WTC11 (cell line): Measurements from ENCODE around the gene IL23A. TPM values are rescaled to one million over a fixed set of nuclear protein-coding genes. Genes with fewer than 3 reads are reported as not detected.

Experiments
- ATAC-seq: fragments of 200-7000 bp; cut with Tn5 transposase; 2 replicates; pipeline ENCODE4 v1.10.0; 2021; ENCODE audit warnings: mild to moderate bottlenecking, moderate library complexity
- CTCF ChIA-PET: fragments of 300-600 bp; sonication (Branson Sonifier 250); formaldehyde crosslinking; loops from one replicate; lab custom pipeline; 2021; ENCODE audit warnings: antibody characterized with exemption; lab: Charles Lee
- POLR2A ChIA-PET: fragments of 350-600 bp; sonication (Branson Sonifier 250); formaldehyde crosslinking; loops from one replicate; lab custom pipeline; 2021; ENCODE audit warnings: antibody characterized with exemption; lab: Charles Lee
- DNase-seq: peaks from one replicate; pipeline ENCODE4 v3.0.0; 2021; ENCODE audit warnings: low spot score
- H3K27ac Mint-ChIP-seq: 2 replicates; pipeline ENCODE4 v1.8.0; 2021; ENCODE audit warnings: mixed read lengths
- H3K27me3 Mint-ChIP-seq: 2 replicates; pipeline ENCODE4 v1.8.0; 2021; ENCODE audit warnings: low read depth, mild to moderate bottlenecking, moderate library complexity, mixed read lengths
- H3K36me3 Mint-ChIP-seq: 2 replicates; pipeline ENCODE4 v1.8.0; 2021; ENCODE audit warnings: mixed read lengths
- H3K4me1 Mint-ChIP-seq: 2 replicates; pipeline ENCODE4 v1.8.0; 2022; ENCODE audit warnings: mixed read lengths
- H3K4me3 Mint-ChIP-seq: 2 replicates; pipeline ENCODE4 v1.8.0; 2021; ENCODE audit warnings: mild to moderate bottlenecking, moderate library complexity, mixed read lengths
- H3K9me3 Mint-ChIP-seq: 2 replicates; pipeline ENCODE4 v1.8.0; 2021; ENCODE audit warnings: mixed read lengths
- ATF1 ChIP-seq: sonication (generic); formaldehyde crosslinking; IDR thresholded peaks from 2 replicates; pipeline ENCODE4 v1.8.1; 2023; ENCODE audit warnings: mild to moderate bottlenecking, moderate library complexity, missing genetic modification reagents
- GABPB1 ChIP-seq: sonication (generic); formaldehyde crosslinking; IDR thresholded peaks from 2 replicates; pipeline ENCODE4 v1.8.1; 2023; ENCODE audit warnings: mild to moderate bottlenecking, missing genetic modification reagents
- IRF2 ChIP-seq: sonication (generic); formaldehyde crosslinking; IDR thresholded peaks from 2 replicates; pipeline ENCODE4 v1.8.0; 2022; ENCODE audit warnings: low read depth, missing genetic modification reagents, borderline replicate concordance
- JUN ChIP-seq: sonication (generic); formaldehyde crosslinking; IDR thresholded peaks from 2 replicates; pipeline ENCODE4 v1.8.0; 2023; ENCODE audit warnings: mild to moderate bottlenecking, missing genetic modification reagents
- KAT7 ChIP-seq: sonication (generic); formaldehyde crosslinking; IDR thresholded peaks from 2 replicates; pipeline ENCODE4 v1.8.1; 2023; ENCODE audit warnings: missing genetic modification reagents, mild to moderate bottlenecking, borderline replicate concordance
- NFATC4 ChIP-seq: fragments of 250-450 bp; sonication (Bioruptor Pico); IDR thresholded peaks from 2 replicates; pipeline ENCODE4 v1.9.0; 2021; ENCODE audit warnings: mild to moderate bottlenecking
- NFE2L1 ChIP-seq: sonication (generic); formaldehyde crosslinking; IDR thresholded peaks from 2 replicates; pipeline ENCODE4 v1.8.1; 2023; ENCODE audit warnings: missing genetic modification reagents
- NFYB ChIP-seq: sonication (generic); formaldehyde crosslinking; conservative IDR thresholded peaks from 2 replicates; pipeline ENCODE4 v1.8.0; 2022; ENCODE audit warnings: low read depth, missing genetic modification reagents
- NR2C2 ChIP-seq: sonication (generic); formaldehyde crosslinking; IDR thresholded peaks from 2 replicates; pipeline ENCODE4 v1.8.0; 2022; ENCODE audit warnings: mild to moderate bottlenecking, missing genetic modification reagents
- OVOL2 ChIP-seq: fragments of 250-450 bp; sonication (Bioruptor Pico); IDR thresholded peaks from 2 replicates; pipeline ENCODE4 v1.9.0; 2021; ENCODE audit warnings: mild to moderate bottlenecking, borderline replicate concordance
- SOX15 ChIP-seq: fragments of 250-450 bp; sonication (Bioruptor Pico); IDR thresholded peaks from 2 replicates; pipeline ENCODE4 v1.9.0; 2021; ENCODE audit warnings: mild to moderate bottlenecking
- TEAD4 ChIP-seq: sonication (generic); formaldehyde crosslinking; IDR thresholded peaks from 2 replicates; pipeline ENCODE4 v1.8.0; 2022; ENCODE audit warnings: mild to moderate bottlenecking, missing genetic modification reagents
- TP53 ChIP-seq: sonication (generic); formaldehyde crosslinking; IDR thresholded peaks from 2 replicates; pipeline ENCODE4 v1.8.1; 2023; ENCODE audit warnings: mild to moderate bottlenecking, missing genetic modification reagents
- ZBTB21 ChIP-seq: sonication (generic); formaldehyde crosslinking; IDR thresholded peaks from 2 replicates; pipeline ENCODE4 v1.8.1; 2023; ENCODE audit warnings: mild to moderate bottlenecking, missing genetic modification reagents, borderline replicate concordance
- ZNF138 ChIP-seq: sonication (generic); formaldehyde crosslinking; conservative IDR thresholded peaks from 2 replicates; pipeline ENCODE4 v1.8.1; 2022; ENCODE audit warnings: mild to moderate bottlenecking, moderate library complexity, missing genetic modification reagents
- ZNF219 ChIP-seq: sonication (generic); formaldehyde crosslinking; IDR thresholded peaks from 2 replicates; pipeline ENCODE4 v1.8.0; 2023; ENCODE audit warnings: missing genetic modification reagents, mild to moderate bottlenecking, borderline replicate concordance
- ZNF396 ChIP-seq: fragments of 250-450 bp; sonication (Bioruptor Pico); IDR thresholded peaks from 2 replicates; pipeline ENCODE4 v1.8.0; 2021; ENCODE audit warnings: mild to moderate bottlenecking, moderate library complexity, borderline replicate concordance
- total RNA-seq: library from RNA; stranded (reverse); gene quantifications from 3 replicates; pipeline ENCODE4 v1.2.3, GENCODE V29; 2021
- TF ChIP-seq, protein P1 (sequence below): sonication (generic); formaldehyde crosslinking; IDR thresholded peaks from 2 replicates; pipeline ENCODE4 v1.8.1; 2022; ENCODE audit warnings: low read depth, mild to moderate bottlenecking, moderate library complexity, missing genetic modification reagents, borderline replicate concordance
- TF ChIP-seq, protein P2 (sequence below): sonication (generic); formaldehyde crosslinking; IDR thresholded peaks from 2 replicates; pipeline ENCODE4 v1.8.1; 2023; ENCODE audit warnings: mild to moderate bottlenecking, missing genetic modification reagents, moderate library complexity
- TF ChIP-seq, protein P3 (sequence below): sonication (generic); formaldehyde crosslinking; IDR thresholded peaks from 2 replicates; pipeline ENCODE4 v1.8.1; 2023; ENCODE audit warnings: mild to moderate bottlenecking, moderate library complexity, missing genetic modification reagents
- TF ChIP-seq, protein P4 (sequence below): sonication (generic); formaldehyde crosslinking; IDR thresholded peaks from 2 replicates; pipeline ENCODE4 v1.8.0; 2023; ENCODE audit warnings: missing genetic modification reagents, mild to moderate bottlenecking, borderline replicate concordance
- TF ChIP-seq, protein P5 (sequence below): sonication (generic); formaldehyde crosslinking; IDR thresholded peaks from 2 replicates; pipeline ENCODE4 v1.8.1; 2022; ENCODE audit warnings: mild to moderate bottlenecking, moderate library complexity, missing genetic modification reagents

Gene IL23A
- total RNA-seq, 1 experiment from 2014 or later = 2.9 TPM

DNA sequence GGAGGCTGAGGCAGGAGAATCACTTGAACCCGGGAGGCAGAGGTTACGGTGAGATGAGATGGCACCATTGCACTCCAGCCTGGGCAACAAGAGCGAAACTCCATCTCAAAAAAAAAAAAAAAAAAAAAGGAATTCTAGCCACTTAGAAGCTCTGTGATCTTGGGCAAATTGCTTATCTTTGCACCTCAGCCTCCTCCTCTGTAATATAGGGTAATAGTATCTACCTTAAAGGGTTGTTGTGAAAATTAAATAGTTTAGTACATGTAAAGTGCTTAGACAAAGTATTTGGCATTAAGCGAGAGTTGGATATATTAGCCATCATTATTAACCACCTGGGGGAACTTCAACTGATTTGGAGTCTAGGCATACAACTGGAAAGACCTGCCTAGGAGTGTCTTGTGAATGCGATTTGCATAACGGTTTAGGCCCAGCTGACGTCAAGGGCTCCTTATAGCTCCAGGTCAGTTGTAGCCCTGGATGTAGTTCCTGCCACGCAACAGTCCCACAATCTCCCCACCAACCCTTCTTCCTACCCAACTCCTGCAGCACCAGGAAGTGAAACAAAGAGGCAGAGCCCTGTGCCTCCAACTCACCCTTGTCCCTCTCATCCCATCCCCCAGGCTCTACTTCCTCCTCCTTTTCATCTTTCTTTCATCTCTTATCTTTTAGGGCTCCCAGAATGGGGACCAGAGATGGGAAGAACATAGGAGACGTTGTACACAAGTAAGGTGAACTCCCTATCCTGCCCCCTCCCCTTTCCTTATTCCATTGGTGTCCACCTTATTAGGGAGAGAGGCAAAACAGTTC lies 2.1 kb upstream of the IL23A start:
- POLR2A ChIA-PET = interaction anchor here (0.5 to 3.2 kb wide), 4 partner anchors 23 to 146 kb away, joined by 3 to 24 read pairs (median 8); partner anchors contain the start of gene STAT2

DNA sequence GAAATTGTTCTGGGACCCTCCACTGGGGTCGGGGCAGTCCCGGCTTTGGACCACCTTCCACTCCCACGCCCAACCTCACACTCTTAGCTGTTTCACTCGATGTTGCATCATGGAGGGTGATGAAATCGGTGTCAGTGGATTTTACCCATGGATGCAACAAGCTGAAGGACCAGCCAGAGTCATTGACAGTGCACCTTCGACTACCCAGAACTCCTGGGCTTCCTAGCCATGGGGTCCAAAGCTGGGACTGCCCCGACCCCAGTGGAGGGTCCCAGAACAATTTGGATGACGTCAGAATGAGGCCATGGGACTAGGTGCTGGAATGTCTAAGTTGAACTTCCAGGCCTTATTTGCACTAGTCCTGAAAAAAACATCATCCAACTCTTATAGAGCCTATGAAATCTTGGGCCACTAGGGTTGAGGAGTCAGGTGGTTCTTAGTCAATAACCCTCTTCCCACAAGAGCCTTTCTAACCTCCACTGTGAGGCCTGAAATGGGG lies 882 bp upstream of the IL23A start:
- peak overlapping the region; percentile 79 for H3K27ac Mint-ChIP-seq
- POLR2A ChIA-PET = interaction anchor here (0.5 to 3.2 kb wide), 5 partner anchors 21 to 167 kb away, joined by 3 to 24 read pairs (median 6); partner anchors contain the start of genes CNPY2, STAT2 and TIMELESS
- peaks cover 4% of the 10 kb centered on the region; the same call in 1 of the 2 replicates for H3K36me3 Mint-ChIP-seq
- CTCF ChIA-PET = interaction anchor here (1.0 to 1.2 kb wide), 4 partner anchors 22 to 299 kb away, joined by 3 to 5 read pairs (median 4); partner anchors contain the start of gene CNPY2
- H3K9me3 Mint-ChIP-seq = no peaks in the 10 kb centered on the region
- peaks cover 41% of the 10 kb centered on the region for H3K4me1 Mint-ChIP-seq
- DNase-seq (no peak), ATAC-seq (no peak)
- peak; percentile 78 for TF ChIP-seq GABPB1 (CRISPR knock-in tag)
- TF ChIP-seq, protein P1, sequence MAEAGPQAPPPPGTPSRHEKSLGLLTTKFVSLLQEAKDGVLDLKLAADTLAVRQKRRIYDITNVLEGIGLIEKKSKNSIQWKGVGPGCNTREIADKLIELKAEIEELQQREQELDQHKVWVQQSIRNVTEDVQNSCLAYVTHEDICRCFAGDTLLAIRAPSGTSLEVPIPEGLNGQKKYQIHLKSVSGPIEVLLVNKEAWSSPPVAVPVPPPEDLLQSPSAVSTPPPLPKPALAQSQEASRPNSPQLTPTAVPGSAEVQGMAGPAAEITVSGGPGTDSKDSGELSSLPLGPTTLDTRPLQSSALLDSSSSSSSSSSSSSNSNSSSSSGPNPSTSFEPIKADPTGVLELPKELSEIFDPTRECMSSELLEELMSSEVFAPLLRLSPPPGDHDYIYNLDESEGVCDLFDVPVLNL = no peak
- H3K4me3 Mint-ChIP-seq = peak overlapping the region; percentile 45; the same call in 1 of the 2 replicates
- no peaks in the 10 kb centered on the region for H3K27me3 Mint-ChIP-seq

More for the DNA sequence above, 2.1 kb upstream of the IL23A start:
- Mint-ChIP-seq H3K27me3 (no peaks in the 10 kb centered on the region), H3K36me3 (no peaks in the 10 kb centered on the region), H3K9me3 (no peaks in the 10 kb centered on the region), H3K4me3 (no peak overlapping the region; the same call in 1 of the 2 replicates), H3K4me1 (peaks cover 45% of the 10 kb centered on the region), H3K27ac (peak overlapping the region; percentile 44)
- DNase-seq (no peak), ATAC-seq (no peak)
- CTCF ChIA-PET = interaction anchor here (0.6 to 0.9 kb wide), 4 partner anchors 24 to 214 kb away, joined by 3 to 6 read pairs (median 4); no protein-coding TSS in a partner anchor
- TF ChIP-seq NFATC4 (CRISPR knock-in tag) (no peak), ATF1 (CRISPR knock-in tag) (no peak), TEAD4 (CRISPR knock-in tag) (no peak), ZNF138 (CRISPR knock-in tag) (no peak), ZNF396 (no peak), ZNF219 (no peak), IRF2 (CRISPR knock-in tag) (no peak), ZBTB21 (CRISPR knock-in tag) (no peak), JUN (CRISPR knock-in tag) (no peak)
- TF ChIP-seq, protein P2, sequence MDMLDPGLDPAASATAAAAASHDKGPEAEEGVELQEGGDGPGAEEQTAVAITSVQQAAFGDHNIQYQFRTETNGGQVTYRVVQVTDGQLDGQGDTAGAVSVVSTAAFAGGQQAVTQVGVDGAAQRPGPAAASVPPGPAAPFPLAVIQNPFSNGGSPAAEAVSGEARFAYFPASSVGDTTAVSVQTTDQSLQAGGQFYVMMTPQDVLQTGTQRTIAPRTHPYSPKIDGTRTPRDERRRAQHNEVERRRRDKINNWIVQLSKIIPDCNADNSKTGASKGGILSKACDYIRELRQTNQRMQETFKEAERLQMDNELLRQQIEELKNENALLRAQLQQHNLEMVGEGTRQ (CRISPR knock-in tag) = no peak
- TF ChIP-seq, protein P3, sequence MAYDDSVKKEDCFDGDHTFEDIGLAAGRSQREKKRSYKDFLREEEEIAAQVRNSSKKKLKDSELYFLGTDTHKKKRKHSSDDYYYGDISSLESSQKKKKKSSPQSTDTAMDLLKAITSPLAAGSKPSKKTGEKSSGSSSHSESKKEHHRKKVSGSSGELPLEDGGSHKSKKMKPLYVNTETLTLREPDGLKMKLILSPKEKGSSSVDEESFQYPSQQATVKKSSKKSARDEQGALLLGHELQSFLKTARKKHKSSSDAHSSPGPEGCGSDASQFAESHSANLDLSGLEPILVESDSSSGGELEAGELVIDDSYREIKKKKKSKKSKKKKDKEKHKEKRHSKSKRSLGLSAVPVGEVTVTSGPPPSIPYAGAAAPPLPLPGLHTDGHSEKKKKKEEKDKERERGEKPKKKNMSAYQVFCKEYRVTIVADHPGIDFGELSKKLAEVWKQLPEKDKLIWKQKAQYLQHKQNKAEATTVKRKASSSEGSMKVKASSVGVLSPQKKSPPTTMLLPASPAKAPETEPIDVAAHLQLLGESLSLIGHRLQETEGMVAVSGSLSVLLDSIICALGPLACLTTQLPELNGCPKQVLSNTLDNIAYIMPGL (CRISPR knock-in tag) = no peak
- TF ChIP-seq, all 79 proteins: peak for 0

DNA sequence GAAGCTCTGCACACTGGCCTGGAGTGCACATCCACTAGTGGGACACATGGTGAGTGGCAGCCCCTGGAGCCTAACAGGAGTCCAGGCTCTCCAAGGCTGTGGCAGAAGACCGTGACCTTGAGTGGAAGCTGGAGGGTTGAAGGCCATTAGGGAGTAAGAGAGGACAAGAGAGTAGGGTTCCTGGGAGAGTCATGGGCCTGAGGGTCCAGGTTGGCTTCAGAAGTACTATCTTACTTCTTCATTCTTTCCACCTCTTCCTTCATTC lies 406 bp downstream of the IL23A start:
- no peaks in the 10 kb centered on the region for H3K27me3 Mint-ChIP-seq
- peaks cover 34% of the 10 kb centered on the region for H3K4me1 Mint-ChIP-seq
- CTCF ChIA-PET = interaction anchor here (0.7 to 2.2 kb wide), 6 partner anchors 21 to 133 kb away, joined by 3 to 8 read pairs (median 4); partner anchors contain the start of genes ANKRD52, COQ10A and STAT2
- peak overlapping the region; percentile 62; the same call in 1 of the 2 replicates for H3K4me3 Mint-ChIP-seq
- ATAC-seq (no peak), DNase-seq (no peak)
- peak overlapping the region; percentile 99 for H3K27ac Mint-ChIP-seq
- peaks cover 16% of the 10 kb centered on the region for H3K36me3 Mint-ChIP-seq
- no peaks in the 10 kb centered on the region for H3K9me3 Mint-ChIP-seq
- POLR2A ChIA-PET = interaction anchor here (0.8 to 3.2 kb wide), 4 partner anchors 13 to 149 kb away, joined by 3 to 24 read pairs (median 8); partner anchors contain the start of genes CNPY2, GLS2 and STAT2
- TF ChIP-seq NFE2L1 (CRISPR knock-in tag) = no peak
- TF ChIP-seq, protein P4, sequence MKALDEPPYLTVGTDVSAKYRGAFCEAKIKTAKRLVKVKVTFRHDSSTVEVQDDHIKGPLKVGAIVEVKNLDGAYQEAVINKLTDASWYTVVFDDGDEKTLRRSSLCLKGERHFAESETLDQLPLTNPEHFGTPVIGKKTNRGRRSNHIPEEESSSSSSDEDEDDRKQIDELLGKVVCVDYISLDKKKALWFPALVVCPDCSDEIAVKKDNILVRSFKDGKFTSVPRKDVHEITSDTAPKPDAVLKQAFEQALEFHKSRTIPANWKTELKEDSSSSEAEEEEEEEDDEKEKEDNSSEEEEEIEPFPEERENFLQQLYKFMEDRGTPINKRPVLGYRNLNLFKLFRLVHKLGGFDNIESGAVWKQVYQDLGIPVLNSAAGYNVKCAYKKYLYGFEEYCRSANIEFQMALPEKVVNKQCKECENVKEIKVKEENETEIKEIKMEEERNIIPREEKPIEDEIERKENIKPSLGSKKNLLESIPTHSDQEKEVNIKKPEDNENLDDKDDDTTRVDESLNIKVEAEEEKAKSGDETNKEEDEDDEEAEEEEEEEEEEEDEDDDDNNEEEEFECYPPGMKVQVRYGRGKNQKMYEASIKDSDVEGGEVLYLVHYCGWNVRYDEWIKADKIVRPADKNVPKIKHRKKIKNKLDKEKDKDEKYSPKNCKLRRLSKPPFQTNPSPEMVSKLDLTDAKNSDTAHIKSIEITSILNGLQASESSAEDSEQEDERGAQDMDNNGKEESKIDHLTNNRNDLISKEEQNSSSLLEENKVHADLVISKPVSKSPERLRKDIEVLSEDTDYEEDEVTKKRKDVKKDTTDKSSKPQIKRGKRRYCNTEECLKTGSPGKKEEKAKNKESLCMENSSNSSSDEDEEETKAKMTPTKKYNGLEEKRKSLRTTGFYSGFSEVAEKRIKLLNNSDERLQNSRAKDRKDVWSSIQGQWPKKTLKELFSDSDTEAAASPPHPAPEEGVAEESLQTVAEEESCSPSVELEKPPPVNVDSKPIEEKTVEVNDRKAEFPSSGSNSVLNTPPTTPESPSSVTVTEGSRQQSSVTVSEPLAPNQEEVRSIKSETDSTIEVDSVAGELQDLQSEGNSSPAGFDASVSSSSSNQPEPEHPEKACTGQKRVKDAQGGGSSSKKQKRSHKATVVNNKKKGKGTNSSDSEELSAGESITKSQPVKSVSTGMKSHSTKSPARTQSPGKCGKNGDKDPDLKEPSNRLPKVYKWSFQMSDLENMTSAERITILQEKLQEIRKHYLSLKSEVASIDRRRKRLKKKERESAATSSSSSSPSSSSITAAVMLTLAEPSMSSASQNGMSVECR (CRISPR knock-in tag) = no peak
- no peak for TF ChIP-seq NR2C2 (CRISPR knock-in tag)
- no peak for TF ChIP-seq SOX15 (CRISPR knock-in tag)
- TF ChIP-seq KAT7 (CRISPR knock-in tag) = no peak
- no peak for TF ChIP-seq OVOL2 (CRISPR knock-in tag)
- TF ChIP-seq, protein P5, sequence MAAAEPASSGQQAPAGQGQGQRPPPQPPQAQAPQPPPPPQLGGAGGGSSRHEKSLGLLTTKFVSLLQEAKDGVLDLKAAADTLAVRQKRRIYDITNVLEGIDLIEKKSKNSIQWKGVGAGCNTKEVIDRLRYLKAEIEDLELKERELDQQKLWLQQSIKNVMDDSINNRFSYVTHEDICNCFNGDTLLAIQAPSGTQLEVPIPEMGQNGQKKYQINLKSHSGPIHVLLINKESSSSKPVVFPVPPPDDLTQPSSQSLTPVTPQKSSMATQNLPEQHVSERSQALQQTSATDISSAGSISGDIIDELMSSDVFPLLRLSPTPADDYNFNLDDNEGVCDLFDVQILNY = no peak
- no peak for TF ChIP-seq TP53 (CRISPR knock-in tag)
- TF ChIP-seq NFYB = no peak
